Measurements from ENCODE around the gene ZBTB7C.

ZBTB7C gene

GRCh38 chr18:47978603-47979002 is 430.6 kb downstream of the ZBTB7C start:
- DNase-seq, result no peak

- DNase-seq, result no peak
Observed at GRCh38 chr18:47978141-47978540, 431.0 kb downstream of the ZBTB7C start.

Data from CD4-positive, alpha-beta T cell treated with Interleukin-6 for 4 hours (primary cell).